Measurements from ENCODE around the gene MEN1.
A peak's percentile ranks its signal among the peaks of the same experiment; 100 is the strongest.

DNA sequence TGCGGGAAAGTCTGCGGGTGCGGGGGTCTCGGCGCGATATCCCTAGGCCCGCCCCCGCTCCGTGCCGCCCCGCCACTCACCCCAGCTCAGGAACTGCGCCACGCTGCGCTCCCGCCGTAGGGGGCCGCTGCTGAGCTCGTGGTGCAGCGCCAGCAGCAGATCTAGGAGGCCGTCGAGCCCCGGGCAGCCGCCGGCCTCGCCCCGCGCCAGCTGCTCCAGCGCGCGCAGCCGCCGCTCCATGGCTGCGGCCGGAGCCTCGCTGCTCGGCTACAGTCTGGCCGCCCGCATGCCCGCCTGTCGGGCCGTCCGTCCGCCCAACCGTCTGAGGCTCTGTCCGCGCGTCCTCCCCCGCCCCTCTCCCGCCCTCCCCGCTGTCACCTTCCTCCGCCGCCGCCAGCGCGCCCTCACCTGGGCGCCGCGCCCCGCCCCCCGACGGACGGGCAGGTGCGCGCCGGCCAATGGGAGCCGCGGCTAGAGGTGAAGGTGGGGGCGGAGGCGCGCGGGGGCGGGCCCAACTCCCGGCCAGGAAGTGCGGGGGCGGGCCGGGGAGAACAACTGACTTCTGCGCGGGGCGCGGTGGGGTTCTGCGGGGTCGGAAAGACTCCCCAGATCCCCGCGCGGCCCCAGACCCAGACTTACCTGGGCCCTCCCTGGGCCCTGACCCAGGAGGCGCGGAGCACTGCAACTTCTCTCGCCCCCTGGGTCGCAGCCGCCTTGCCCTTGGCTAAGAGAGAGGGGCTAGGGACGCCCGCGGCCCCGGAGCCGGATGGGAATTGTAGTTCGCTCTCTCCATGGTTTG is 34.2 kb upstream of the MEN1 start, which contains the start of gene CDC42BPG:
- TF ChIP-seq CTCF (IDR thresholded peaks at IDR 0.05) (peak; percentile 93), SIN3A (IDR thresholded peaks at IDR 0.05; ENCODE audit: borderline replicate concordance, insufficient read depth, low read depth, low read length) (peak; percentile 29; the same call in 1 of the 2 replicates), POLR2AphosphoS5 (IDR thresholded peaks at IDR 0.05; ENCODE audit: low read depth, low read length) (no peak), TCF7L2 (IDR thresholded peaks at IDR 0.05; ENCODE audit: low read depth, low read length) (no peak)
- TF ChIP-seq, protein P1, sequence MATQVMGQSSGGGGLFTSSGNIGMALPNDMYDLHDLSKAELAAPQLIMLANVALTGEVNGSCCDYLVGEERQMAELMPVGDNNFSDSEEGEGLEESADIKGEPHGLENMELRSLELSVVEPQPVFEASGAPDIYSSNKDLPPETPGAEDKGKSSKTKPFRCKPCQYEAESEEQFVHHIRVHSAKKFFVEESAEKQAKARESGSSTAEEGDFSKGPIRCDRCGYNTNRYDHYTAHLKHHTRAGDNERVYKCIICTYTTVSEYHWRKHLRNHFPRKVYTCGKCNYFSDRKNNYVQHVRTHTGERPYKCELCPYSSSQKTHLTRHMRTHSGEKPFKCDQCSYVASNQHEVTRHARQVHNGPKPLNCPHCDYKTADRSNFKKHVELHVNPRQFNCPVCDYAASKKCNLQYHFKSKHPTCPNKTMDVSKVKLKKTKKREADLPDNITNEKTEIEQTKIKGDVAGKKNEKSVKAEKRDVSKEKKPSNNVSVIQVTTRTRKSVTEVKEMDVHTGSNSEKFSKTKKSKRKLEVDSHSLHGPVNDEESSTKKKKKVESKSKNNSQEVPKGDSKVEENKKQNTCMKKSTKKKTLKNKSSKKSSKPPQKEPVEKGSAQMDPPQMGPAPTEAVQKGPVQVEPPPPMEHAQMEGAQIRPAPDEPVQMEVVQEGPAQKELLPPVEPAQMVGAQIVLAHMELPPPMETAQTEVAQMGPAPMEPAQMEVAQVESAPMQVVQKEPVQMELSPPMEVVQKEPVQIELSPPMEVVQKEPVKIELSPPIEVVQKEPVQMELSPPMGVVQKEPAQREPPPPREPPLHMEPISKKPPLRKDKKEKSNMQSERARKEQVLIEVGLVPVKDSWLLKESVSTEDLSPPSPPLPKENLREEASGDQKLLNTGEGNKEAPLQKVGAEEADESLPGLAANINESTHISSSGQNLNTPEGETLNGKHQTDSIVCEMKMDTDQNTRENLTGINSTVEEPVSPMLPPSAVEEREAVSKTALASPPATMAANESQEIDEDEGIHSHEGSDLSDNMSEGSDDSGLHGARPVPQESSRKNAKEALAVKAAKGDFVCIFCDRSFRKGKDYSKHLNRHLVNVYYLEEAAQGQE (IDR thresholded peaks at IDR 0.05; ENCODE audit: insufficient read depth in 1 of 2, low read depth in 2 of 2, low read length in 1 of 2): no peak

Measured in Panc1 (cell line).